ENCODE data around the gene DBNDD1. TPM values are rescaled to one million over a fixed set of nuclear protein-coding genes. Genes with fewer than 3 reads are reported as not detected.

DBNDD1 gene
- total and polyA plus RNA-seq, 2 donors (not counting 3 experiments of a cell fraction or from before 2014, with no cell fraction given), result 28.2 to 45.7 TPM

DNA sequence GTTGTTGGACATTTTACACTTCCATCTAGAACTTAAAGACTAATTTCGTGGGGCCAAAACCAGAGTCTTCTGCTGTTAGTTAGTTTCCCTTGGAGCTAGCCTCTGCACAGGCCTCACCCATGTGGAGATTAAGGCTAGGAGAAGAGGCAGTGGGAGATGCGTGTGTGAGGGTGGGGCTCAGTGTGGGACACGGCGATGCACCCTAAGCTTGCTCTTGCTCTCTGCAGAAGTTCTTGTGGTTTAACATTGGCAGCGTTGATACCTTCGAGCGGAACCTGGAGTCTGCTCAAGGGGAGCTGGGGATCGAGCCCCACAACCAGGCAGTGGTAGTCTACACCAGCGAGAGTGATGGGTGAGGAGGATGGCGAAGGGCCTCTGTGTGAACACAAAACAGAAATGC, 34.0 kb downstream of the DBNDD1 start:
- POLR2A ChIA-PET, result no interaction called here
- CTCF ChIA-PET, result no interaction called here
- H3K9ac ChIP-seq (replicated peaks; ENCODE audit: extremely low read depth, insufficient read depth, low read length), result no peak overlapping the region
- H3K4me3 ChIP-seq (replicated peaks in 1 of 3; ENCODE audit: insufficient read depth in 1 of 3, low read depth in 1 of 3, low read length in 3 of 3), result no peak overlapping the region
- intact Hi-C loops (cut with micrococcal nuclease), result no loop called here
- no peak for DNase-seq (ENCODE audit: low read depth, low spot score)
- H3K9me3 ChIP-seq (replicated peaks; ENCODE audit: control insufficient read depth, insufficient read depth, low read length), result no peaks in the 10 kb centered on the region
- no peak for FAIRE-seq
- dilution Hi-C loops (cut with MboI; ENCODE audit: extremely low pct_ligation_motif_present, low sequenced_read_pairs), result no loop called here
- H2AFZ ChIP-seq (ENCODE audit: low read depth, low read length), result no peak overlapping the region
- H3K36me3 ChIP-seq (ENCODE audit: control insufficient read depth in 2 of 2, extremely low read depth in 1 of 2, insufficient read depth in 2 of 2, low read length in 2 of 2), result peaks cover 11 to 46% of the 10 kb centered on the region in 2 experiments
- H3K4me2 ChIP-seq (ENCODE audit: insufficient read depth, low read length), result no peak overlapping the region
- H3K4me1 ChIP-seq (ENCODE audit: control insufficient read depth, extremely low read depth, insufficient read depth, low read length), result no peaks in the 10 kb centered on the region
- no peaks in the 10 kb centered on the region for H3K27me3 ChIP-seq (ENCODE audit: control insufficient read depth in 2 of 2, insufficient read depth in 2 of 2, low read length in 2 of 2)
- no peaks in the 10 kb centered on the region for H3K79me2 ChIP-seq (ENCODE audit: control insufficient read depth, insufficient read depth, low read length)
- no TSS peak for BruUV-seq (replicated peaks)
- H3K9me1 ChIP-seq (replicated peaks; ENCODE audit: control insufficient read depth, extremely low read depth, insufficient read depth, low read length), result no peaks in the 10 kb centered on the region
- no peak for TF ChIP-seq GATA2 (IDR thresholded peaks at IDR 0.05; ENCODE audit: insufficient read depth, insufficient read length, low read depth, low read length)
- TF ChIP-seq, protein P1, sequence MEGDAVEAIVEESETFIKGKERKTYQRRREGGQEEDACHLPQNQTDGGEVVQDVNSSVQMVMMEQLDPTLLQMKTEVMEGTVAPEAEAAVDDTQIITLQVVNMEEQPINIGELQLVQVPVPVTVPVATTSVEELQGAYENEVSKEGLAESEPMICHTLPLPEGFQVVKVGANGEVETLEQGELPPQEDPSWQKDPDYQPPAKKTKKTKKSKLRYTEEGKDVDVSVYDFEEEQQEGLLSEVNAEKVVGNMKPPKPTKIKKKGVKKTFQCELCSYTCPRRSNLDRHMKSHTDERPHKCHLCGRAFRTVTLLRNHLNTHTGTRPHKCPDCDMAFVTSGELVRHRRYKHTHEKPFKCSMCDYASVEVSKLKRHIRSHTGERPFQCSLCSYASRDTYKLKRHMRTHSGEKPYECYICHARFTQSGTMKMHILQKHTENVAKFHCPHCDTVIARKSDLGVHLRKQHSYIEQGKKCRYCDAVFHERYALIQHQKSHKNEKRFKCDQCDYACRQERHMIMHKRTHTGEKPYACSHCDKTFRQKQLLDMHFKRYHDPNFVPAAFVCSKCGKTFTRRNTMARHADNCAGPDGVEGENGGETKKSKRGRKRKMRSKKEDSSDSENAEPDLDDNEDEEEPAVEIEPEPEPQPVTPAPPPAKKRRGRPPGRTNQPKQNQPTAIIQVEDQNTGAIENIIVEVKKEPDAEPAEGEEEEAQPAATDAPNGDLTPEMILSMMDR (IDR thresholded peaks at IDR 0.05; ENCODE audit: extremely low read depth in 1 of 2, insufficient read depth in 1 of 2, low read depth in 1 of 2, low read length in 2 of 2), result no peak
- H3K27ac ChIP-seq (ENCODE audit: insufficient read depth, low read depth, low read length), result no peak overlapping the region
- no peaks in the 10 kb centered on the region for H4K20me1 ChIP-seq (replicated peaks; ENCODE audit: control insufficient read depth, extremely low read depth, insufficient read depth, low read length)

DNA sequence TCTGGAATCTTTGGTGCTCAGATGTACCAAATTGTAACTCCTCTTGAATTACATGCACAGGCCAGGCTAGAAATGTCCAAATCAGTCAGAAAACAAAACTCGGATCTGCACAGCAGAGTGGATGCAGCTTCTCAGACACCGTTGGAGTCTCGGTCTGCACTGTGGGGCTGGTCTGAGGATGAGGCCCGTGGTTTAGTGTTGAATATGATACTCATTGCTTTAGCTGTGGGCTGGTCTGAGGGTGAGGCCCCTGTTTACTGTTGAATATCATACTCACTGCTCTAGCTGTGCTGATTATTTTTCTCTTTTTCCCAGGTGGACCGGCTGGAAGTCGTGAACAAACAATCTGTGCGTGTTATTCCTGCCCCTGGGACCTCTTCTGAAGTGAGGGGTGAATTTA, 35.0 kb downstream of the DBNDD1 start:
- Histone ChIP-seq H3K9me1 (replicated peaks; ENCODE audit: control insufficient read depth, extremely low read depth, insufficient read depth, low read length) (no peaks in the 10 kb centered on the region), H4K20me1 (replicated peaks; ENCODE audit: control insufficient read depth, extremely low read depth, insufficient read depth, low read length) (no peaks in the 10 kb centered on the region), H3K27me3 (ENCODE audit: control insufficient read depth in 2 of 2, insufficient read depth in 2 of 2, low read length in 2 of 2) (no peaks in the 10 kb centered on the region), H2AFZ (ENCODE audit: low read depth, low read length) (no peak overlapping the region), H3K9ac (replicated peaks; ENCODE audit: extremely low read depth, insufficient read depth, low read length) (no peak overlapping the region), H3K36me3 (ENCODE audit: control insufficient read depth in 2 of 2, extremely low read depth in 1 of 2, insufficient read depth in 2 of 2, low read length in 2 of 2) (peaks cover 13 to 46% of the 10 kb centered on the region in 2 experiments), H3K27ac (ENCODE audit: insufficient read depth, low read depth, low read length) (no peak overlapping the region), H3K4me1 (ENCODE audit: control insufficient read depth, extremely low read depth, insufficient read depth, low read length) (no peaks in the 10 kb centered on the region), H3K79me2 (ENCODE audit: control insufficient read depth, insufficient read depth, low read length) (no peaks in the 10 kb centered on the region), H3K4me2 (ENCODE audit: insufficient read depth, low read length) (no peak overlapping the region), H3K9me3 (replicated peaks; ENCODE audit: control insufficient read depth, insufficient read depth, low read length) (no peaks in the 10 kb centered on the region), H3K4me3 (replicated peaks in 1 of 3; ENCODE audit: insufficient read depth in 1 of 3, low read depth in 1 of 3, low read length in 3 of 3) (no peak overlapping the region)
- ChIA-PET CTCF (no interaction called here), POLR2A (interaction anchor here (1.5 kb wide), 1 partner anchor 9 kb away, joined by 5 read pairs; no protein-coding TSS in a partner anchor)
- no peak for DNase-seq (ENCODE audit: low read depth, low spot score)
- intact Hi-C loops (cut with micrococcal nuclease), result no loop called here
- dilution Hi-C loops (cut with MboI; ENCODE audit: extremely low pct_ligation_motif_present, low sequenced_read_pairs), result no loop called here
- no TSS peak for BruUV-seq (replicated peaks)
- no peak for FAIRE-seq
- TF ChIP-seq FOS (IDR thresholded peaks at IDR 0.05; ENCODE audit: borderline replicate concordance, insufficient read depth, low read length), result no peak
- TF ChIP-seq POLR2AphosphoS5 (IDR thresholded peaks at IDR 0.05; ENCODE audit: insufficient read depth, low read depth, low read length), result no peak
- TF ChIP-seq, protein P2, sequence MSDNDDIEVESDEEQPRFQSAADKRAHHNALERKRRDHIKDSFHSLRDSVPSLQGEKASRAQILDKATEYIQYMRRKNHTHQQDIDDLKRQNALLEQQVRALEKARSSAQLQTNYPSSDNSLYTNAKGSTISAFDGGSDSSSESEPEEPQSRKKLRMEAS (IDR thresholded peaks at IDR 0.05; ENCODE audit: insufficient read depth, insufficient read length), result no peak
- TF ChIP-seq MYC (IDR thresholded peaks at IDR 0.05; ENCODE audit: low read depth, low read length), result no peak
- TF ChIP-seq POLR2A (IDR thresholded peaks at IDR 0.05; ENCODE audit: low read depth, low read length), result no peak
- TF ChIP-seq GATA2 (IDR thresholded peaks at IDR 0.05; ENCODE audit: insufficient read depth, insufficient read length, low read depth, low read length), result no peak
- TF ChIP-seq, protein P1 (IDR thresholded peaks at IDR 0.05; ENCODE audit: extremely low read depth in 1 of 2, insufficient read depth in 1 of 2, low read depth in 1 of 2, low read length in 2 of 2), result no peak
- no peak for TF ChIP-seq JUN (IDR thresholded peaks at IDR 0.05; ENCODE audit: borderline replicate concordance, insufficient read depth, insufficient read length, low read depth)
- TF ChIP-seq EZH2 (IDR thresholded peaks at IDR 0.05; ENCODE audit: borderline replicate concordance, low read depth, low read length, severe bottlenecking), result no peak
